HFFc6 (cell line): Measurements from ENCODE around the gene CDR2L. TPM values are rescaled to one million over a fixed set of nuclear protein-coding genes. Genes with fewer than 3 reads are reported as not detected.

ENCODE experiments used
- DNase-seq: peaks from one replicate; pipeline ENCODE4 v3.0.0-alpha.2; 2018
- H3K27ac Mint-ChIP-seq: 2 replicates; pipeline ENCODE4 v1.8.0; 2020; ENCODE audit warnings: mild to moderate bottlenecking, mixed read lengths
- H3K27me3 Mint-ChIP-seq: 2 replicates; pipeline ENCODE4 v1.8.0; 2021; ENCODE audit warnings: mild to moderate bottlenecking, moderate library complexity, mixed read lengths; ENCODE audit not compliant: insufficient read depth
- H3K36me3 Mint-ChIP-seq: 2 replicates; pipeline ENCODE4 v1.8.0; 2021; ENCODE audit warnings: low read depth, mixed read lengths
- H3K4me1 Mint-ChIP-seq: 2 replicates; pipeline ENCODE4 v1.8.0; 2020; ENCODE audit warnings: low read depth, mixed read lengths
- H3K4me3 Mint-ChIP-seq: 2 replicates; pipeline ENCODE4 v1.8.0; 2020; ENCODE audit warnings: mild to moderate bottlenecking, moderate library complexity, mixed read lengths
- H3K9me3 Mint-ChIP-seq: 2 replicates; pipeline ENCODE4 v1.8.0; 2020; ENCODE audit warnings: mild to moderate bottlenecking, mixed read lengths
- CTCF ChIP-seq: fragments of 200-600 bp; sonication (generic); IDR thresholded peaks from 2 replicates; pipeline ENCODE4 v1.5.0; 2021; ENCODE audit warnings: antibody characterized with exemption, mild to moderate bottlenecking
- total RNA-seq, 6 experiments: library from RNA; stranded (reverse); fragmentation: NEBNext Ultra II Directional; extraction: Animal tissue kit (Norgen Biotek cat#: 25700); gene quantifications; 2 replicates in 1 of 6; 3 replicates in 5 of 6; pipeline ENCODE4 v1.2.3, GENCODE V29; 2021

Gene CDR2L
- total RNA-seq, 6 experiments from 2014 or later = 27.5 to 35.8 (median 30.4) TPM

- Mint-ChIP-seq H3K27me3 (peaks cover 46% of the 10 kb centered on the region), H3K4me3 (no peak overlapping the region), H3K9me3 (no peaks in the 10 kb centered on the region), H3K27ac (no peak overlapping the region), H3K36me3 (no peaks in the 10 kb centered on the region), H3K4me1 (no peaks in the 10 kb centered on the region)
- DNase-seq = no peak
- TF ChIP-seq CTCF = no peak
These were observed 41.9 kb upstream of the CDR2L start for GRCh38 chr17:74945543-74945942.

- H3K4me1 Mint-ChIP-seq = no peaks in the 10 kb centered on the region
- no peak for TF ChIP-seq CTCF
- DNase-seq = no peak
- H3K4me3 Mint-ChIP-seq = no peak overlapping the region
- no peak overlapping the region for H3K27ac Mint-ChIP-seq
- peaks cover 46% of the 10 kb centered on the region for H3K27me3 Mint-ChIP-seq
- H3K9me3 Mint-ChIP-seq = no peaks in the 10 kb centered on the region
- no peaks in the 10 kb centered on the region for H3K36me3 Mint-ChIP-seq
These were observed 40.8 kb upstream of the CDR2L start for GRCh38 chr17:74946641-74947040.

DNA sequence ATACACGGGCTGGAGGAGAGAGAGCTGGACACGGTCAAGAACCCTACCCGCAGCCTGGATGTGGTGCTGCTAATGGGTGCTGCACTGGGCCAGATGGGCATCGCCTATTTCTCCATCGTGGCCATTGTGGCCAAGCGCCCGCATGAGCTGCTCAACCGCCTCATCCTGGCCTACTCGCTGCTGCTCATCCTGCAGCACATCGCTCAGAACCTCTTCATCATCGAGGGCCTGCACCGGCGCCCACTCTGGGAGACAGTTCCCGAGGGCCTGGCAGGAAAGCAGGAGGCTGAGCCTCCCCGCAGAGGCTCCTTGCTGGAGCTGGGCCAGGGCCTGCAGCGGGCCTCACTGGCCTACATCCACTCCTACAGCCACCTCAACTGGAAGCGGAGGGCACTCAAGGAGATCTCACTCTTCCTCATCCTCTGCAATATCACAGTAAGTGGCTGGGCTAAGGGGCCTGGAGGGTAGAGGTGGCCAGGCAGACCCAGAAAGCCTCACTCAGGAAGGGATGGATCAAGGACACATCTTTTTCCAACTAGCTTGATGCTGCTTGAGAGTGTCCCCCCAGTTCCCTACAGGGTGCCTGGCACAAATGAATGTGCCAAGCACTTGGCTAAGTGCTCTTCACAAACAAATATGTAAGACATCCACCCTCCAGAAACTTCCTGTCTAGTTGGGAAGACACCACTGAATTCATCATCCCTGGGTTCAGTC lies 40.2 kb upstream of the CDR2L start:
- Mint-ChIP-seq H3K9me3 (no peaks in the 10 kb centered on the region), H3K4me3 (no peak overlapping the region), H3K4me1 (no peaks in the 10 kb centered on the region), H3K27me3 (peaks cover 41% of the 10 kb centered on the region), H3K36me3 (no peaks in the 10 kb centered on the region), H3K27ac (no peak overlapping the region)
- no peak for DNase-seq
- TF ChIP-seq CTCF = no peak

DNA sequence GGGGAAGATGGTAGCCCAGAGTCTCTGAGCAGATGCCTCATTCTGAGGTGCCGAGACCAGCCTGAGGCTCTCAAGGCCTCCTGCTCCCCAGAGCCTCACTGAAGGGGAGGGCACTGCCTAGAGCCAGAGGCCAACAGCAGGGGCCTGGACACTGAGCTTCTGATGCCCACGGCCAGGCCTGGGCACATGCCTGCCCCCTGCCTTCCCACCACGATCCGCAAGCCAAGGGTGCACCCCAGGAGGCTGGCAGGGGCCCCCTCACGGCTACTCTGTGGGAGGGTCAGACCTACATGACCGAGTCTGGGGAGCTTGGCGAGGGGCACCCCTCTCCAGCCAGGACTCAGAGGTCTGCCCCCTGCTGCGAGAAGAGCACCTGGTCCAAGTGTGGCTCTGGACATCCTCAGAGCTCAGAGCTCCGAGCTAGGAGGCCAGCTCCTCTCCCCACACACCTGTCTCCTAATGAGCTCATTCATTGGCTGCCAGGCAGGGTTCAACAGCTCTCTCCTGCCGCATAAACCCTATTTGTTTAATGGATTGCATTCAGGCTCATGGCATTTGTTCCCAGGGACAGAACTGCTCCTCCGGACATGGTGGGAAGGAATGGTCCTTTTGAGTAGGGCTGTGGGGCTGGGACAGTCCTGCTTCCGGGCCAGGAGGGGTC lies 37.8 kb upstream of the CDR2L start:
- H3K4me1 Mint-ChIP-seq = no peaks in the 10 kb centered on the region
- no peak for DNase-seq
- no peak overlapping the region for H3K4me3 Mint-ChIP-seq
- peaks cover 27% of the 10 kb centered on the region for H3K27me3 Mint-ChIP-seq
- TF ChIP-seq CTCF = no peak
- no peaks in the 10 kb centered on the region for H3K9me3 Mint-ChIP-seq
- H3K27ac Mint-ChIP-seq = no peak overlapping the region
- no peaks in the 10 kb centered on the region for H3K36me3 Mint-ChIP-seq

GRCh38 chr17:74950207-74950606 lies 37.2 kb upstream of the CDR2L start:
- no peak for DNase-seq
- Mint-ChIP-seq H3K4me3 (no peak overlapping the region), H3K36me3 (no peaks in the 10 kb centered on the region), H3K4me1 (no peaks in the 10 kb centered on the region), H3K27me3 (peaks cover 27% of the 10 kb centered on the region), H3K9me3 (no peaks in the 10 kb centered on the region), H3K27ac (no peak overlapping the region)
- TF ChIP-seq CTCF = no peak
